ENCODE measurements around the gene LINC00305. TPM values are rescaled to one million over a fixed set of nuclear protein-coding genes. Genes with fewer than 3 reads are reported as not detected.

Gene LINC00305
- polyA plus RNA-seq, 1 donor from 2014 or later: not detected

GRCh38 chr18:64115881-64116280 lies 33.0 kb downstream of the LINC00305 start:
- no peaks in the 10 kb centered on the region for H3K36me3 ChIP-seq (ENCODE audit: insufficient read depth, low read length)
- H3K9me2 ChIP-seq (ENCODE audit: insufficient read depth, low read length): no peaks in the 10 kb centered on the region
- H3K9ac ChIP-seq (ENCODE audit: low read length): no peak overlapping the region
- no peaks in the 10 kb centered on the region for H3K27me3 ChIP-seq (ENCODE audit: insufficient read depth, low read depth, low read length)
- H3F3A ChIP-seq (ENCODE audit: insufficient read depth, low read length, poor library complexity, severe bottlenecking): no peaks in the 10 kb centered on the region
- no peak overlapping the region for H3K27ac ChIP-seq (ENCODE audit: low read length)
- no peak overlapping the region for H3K4me2 ChIP-seq (ENCODE audit: low read length)
- no peaks in the 10 kb centered on the region for H3K79me2 ChIP-seq (replicated peaks; ENCODE audit: insufficient read depth, low read length)
- H3K9me3 ChIP-seq (ENCODE audit: low read length): no peaks in the 10 kb centered on the region
- no peaks in the 10 kb centered on the region for H4K20me1 ChIP-seq (ENCODE audit: insufficient read depth)
- no peak overlapping the region for H3K4me3 ChIP-seq (ENCODE audit: low read length)
- H2AFZ ChIP-seq (ENCODE audit: low read depth, low read length): no peak overlapping the region
- TF ChIP-seq TAF1 (IDR thresholded peaks at IDR 0.05; ENCODE audit: low read depth): no peak
- no peak for TF ChIP-seq REST (IDR thresholded peaks at IDR 0.05; ENCODE audit: borderline replicate concordance)
- TF ChIP-seq EZH2 (IDR thresholded peaks at IDR 0.05; ENCODE audit: borderline replicate concordance, insufficient read depth, low read length, poor library complexity, severe bottlenecking): no peak
- TF ChIP-seq POLR2AphosphoS5 (IDR thresholded peaks at IDR 0.05): no peak
- TF ChIP-seq EP300 (conservative IDR thresholded peaks at IDR 0.05; ENCODE audit: poor library complexity, severe bottlenecking): no peak
- no peak for TF ChIP-seq SMC3 (conservative IDR thresholded peaks at IDR 0.05; ENCODE audit: poor library complexity)
- no peak for TF ChIP-seq RAD21 (conservative IDR thresholded peaks at IDR 0.05)
- no peak for TF ChIP-seq CTCF (IDR thresholded peaks at IDR 0.05; ENCODE audit: poor library complexity, severe bottlenecking)
- no peak for TF ChIP-seq MXI1 (conservative IDR thresholded peaks at IDR 0.05; ENCODE audit: poor library complexity, severe bottlenecking)

- no peaks in the 10 kb centered on the region for H3F3A ChIP-seq (ENCODE audit: insufficient read depth, low read length, poor library complexity, severe bottlenecking)
- H3K9me3 ChIP-seq (ENCODE audit: low read length): no peaks in the 10 kb centered on the region
- H2AFZ ChIP-seq (ENCODE audit: low read depth, low read length): no peak overlapping the region
- no peaks in the 10 kb centered on the region for H3K36me3 ChIP-seq (ENCODE audit: insufficient read depth, low read length)
- no peak overlapping the region for H3K4me2 ChIP-seq (ENCODE audit: low read length)
- H3K27ac ChIP-seq (ENCODE audit: low read length): no peak overlapping the region
- no peaks in the 10 kb centered on the region for H4K20me1 ChIP-seq (ENCODE audit: insufficient read depth)
- no peak overlapping the region for H3K4me3 ChIP-seq (ENCODE audit: low read length)
- no peak for TF ChIP-seq EP300 (conservative IDR thresholded peaks at IDR 0.05; ENCODE audit: poor library complexity, severe bottlenecking)
- TF ChIP-seq SMC3 (conservative IDR thresholded peaks at IDR 0.05; ENCODE audit: poor library complexity): no peak
- no peak for TF ChIP-seq REST (IDR thresholded peaks at IDR 0.05; ENCODE audit: borderline replicate concordance)
- TF ChIP-seq EZH2 (IDR thresholded peaks at IDR 0.05; ENCODE audit: borderline replicate concordance, insufficient read depth, low read length, poor library complexity, severe bottlenecking): no peak
- TF ChIP-seq CTCF (IDR thresholded peaks at IDR 0.05; ENCODE audit: poor library complexity, severe bottlenecking): no peak
- TF ChIP-seq POLR2AphosphoS5 (IDR thresholded peaks at IDR 0.05): no peak
- no peak for TF ChIP-seq RAD21 (conservative IDR thresholded peaks at IDR 0.05)
- TF ChIP-seq TAF1 (IDR thresholded peaks at IDR 0.05; ENCODE audit: low read depth): no peak
- no peak for TF ChIP-seq MXI1 (conservative IDR thresholded peaks at IDR 0.05; ENCODE audit: poor library complexity, severe bottlenecking)
- no peak overlapping the region for H3K9ac ChIP-seq (ENCODE audit: low read length)
- H3K79me2 ChIP-seq (replicated peaks; ENCODE audit: insufficient read depth, low read length): no peaks in the 10 kb centered on the region
- H3K9me2 ChIP-seq (ENCODE audit: insufficient read depth, low read length): no peaks in the 10 kb centered on the region
- no peaks in the 10 kb centered on the region for H3K27me3 ChIP-seq (ENCODE audit: insufficient read depth, low read depth, low read length)
Measured at GRCh38 chr18:64111950-64112349, 36.9 kb downstream of the LINC00305 start.
